GM12874 (cell line): Measurements from ENCODE around the gene CTNNA1.

ENCODE experiments used
- TF ChIP-seq, protein P1 (sequence below): IDR thresholded peaks from 2 replicates; pipeline ENCODE4 v1.5.1; 2011; ENCODE audit warnings: low read depth, mild to moderate bottlenecking, control low read depth, low read length, moderate library complexity; ENCODE audit not compliant: insufficient read depth

The CTNNA1 gene

DNA sequence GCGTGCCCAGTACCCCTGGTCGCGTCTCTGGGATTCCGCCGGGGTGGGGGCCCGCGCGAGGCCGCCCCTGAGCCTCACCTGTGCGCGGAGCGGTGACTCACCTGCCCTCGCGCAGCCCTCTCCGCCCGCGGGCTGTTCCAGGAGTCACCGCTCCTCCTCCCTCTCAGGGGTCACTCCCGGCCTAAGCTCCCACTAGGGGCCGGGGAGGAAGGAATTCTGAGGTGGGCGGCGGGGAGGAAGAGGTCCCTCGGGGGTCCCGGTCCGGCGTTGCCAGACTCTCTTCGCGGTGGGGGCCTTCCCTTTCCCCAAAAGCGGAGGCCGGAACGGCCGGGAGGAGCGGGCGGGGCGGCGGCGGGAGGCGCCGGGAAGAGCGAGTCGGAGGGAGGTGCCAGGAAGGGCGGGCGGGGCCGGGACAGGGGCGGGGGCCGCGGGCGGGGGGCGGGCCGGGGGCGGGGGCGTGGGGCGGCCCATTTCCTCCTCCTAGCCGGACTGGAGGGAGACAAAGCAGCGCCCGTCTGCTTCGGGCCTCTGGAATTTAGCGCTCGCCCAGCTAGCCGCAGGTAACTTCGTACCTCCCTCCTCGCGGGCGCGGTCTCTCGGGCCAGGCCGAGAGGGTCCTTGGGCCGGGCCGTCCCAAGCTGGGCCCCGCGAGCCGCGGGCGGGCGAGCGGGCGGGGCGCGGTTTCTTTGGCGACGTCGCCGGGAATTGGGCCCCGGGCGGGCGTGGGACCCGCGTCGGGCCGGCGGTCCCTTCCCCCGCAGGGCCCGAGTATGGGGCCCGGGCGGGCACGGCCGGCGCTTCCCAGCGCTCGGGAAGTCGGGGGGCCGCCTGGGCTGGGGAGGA is at the start of gene CTNNA1:
TSS of gene CTNNA1 (plus strand) at position 475 of the 843 bp plus-strand sequence. CDS start 28,500 bp downstream, outside the sequence.
- TF ChIP-seq, protein P1, sequence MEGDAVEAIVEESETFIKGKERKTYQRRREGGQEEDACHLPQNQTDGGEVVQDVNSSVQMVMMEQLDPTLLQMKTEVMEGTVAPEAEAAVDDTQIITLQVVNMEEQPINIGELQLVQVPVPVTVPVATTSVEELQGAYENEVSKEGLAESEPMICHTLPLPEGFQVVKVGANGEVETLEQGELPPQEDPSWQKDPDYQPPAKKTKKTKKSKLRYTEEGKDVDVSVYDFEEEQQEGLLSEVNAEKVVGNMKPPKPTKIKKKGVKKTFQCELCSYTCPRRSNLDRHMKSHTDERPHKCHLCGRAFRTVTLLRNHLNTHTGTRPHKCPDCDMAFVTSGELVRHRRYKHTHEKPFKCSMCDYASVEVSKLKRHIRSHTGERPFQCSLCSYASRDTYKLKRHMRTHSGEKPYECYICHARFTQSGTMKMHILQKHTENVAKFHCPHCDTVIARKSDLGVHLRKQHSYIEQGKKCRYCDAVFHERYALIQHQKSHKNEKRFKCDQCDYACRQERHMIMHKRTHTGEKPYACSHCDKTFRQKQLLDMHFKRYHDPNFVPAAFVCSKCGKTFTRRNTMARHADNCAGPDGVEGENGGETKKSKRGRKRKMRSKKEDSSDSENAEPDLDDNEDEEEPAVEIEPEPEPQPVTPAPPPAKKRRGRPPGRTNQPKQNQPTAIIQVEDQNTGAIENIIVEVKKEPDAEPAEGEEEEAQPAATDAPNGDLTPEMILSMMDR: no peak

DNA sequence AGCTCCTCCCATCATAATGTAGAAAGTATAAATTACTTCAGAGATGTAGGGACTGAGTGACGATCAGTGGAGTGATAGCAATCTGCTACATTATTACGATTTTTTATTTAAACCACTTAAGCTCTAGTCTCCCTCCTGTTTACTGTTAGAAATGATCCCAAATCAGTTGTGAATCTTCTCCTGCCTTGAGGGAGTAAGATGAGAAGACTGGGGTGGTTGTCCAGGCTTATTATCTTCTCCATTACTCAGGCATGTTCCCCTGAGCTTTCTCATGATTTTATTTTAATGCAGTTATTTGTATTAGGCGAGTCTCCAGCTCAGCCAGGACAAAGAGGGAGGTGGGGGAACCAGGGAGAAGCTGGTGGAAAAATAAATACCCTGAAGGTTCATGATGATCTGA is 48.2 kb upstream of the CTNNA1 start:
- TF ChIP-seq, protein P1: no peak

- TF ChIP-seq, protein P1: no peak
These were observed 47.7 kb upstream of the CTNNA1 start for GRCh38 chr5:138705567-138705966.

DNA sequence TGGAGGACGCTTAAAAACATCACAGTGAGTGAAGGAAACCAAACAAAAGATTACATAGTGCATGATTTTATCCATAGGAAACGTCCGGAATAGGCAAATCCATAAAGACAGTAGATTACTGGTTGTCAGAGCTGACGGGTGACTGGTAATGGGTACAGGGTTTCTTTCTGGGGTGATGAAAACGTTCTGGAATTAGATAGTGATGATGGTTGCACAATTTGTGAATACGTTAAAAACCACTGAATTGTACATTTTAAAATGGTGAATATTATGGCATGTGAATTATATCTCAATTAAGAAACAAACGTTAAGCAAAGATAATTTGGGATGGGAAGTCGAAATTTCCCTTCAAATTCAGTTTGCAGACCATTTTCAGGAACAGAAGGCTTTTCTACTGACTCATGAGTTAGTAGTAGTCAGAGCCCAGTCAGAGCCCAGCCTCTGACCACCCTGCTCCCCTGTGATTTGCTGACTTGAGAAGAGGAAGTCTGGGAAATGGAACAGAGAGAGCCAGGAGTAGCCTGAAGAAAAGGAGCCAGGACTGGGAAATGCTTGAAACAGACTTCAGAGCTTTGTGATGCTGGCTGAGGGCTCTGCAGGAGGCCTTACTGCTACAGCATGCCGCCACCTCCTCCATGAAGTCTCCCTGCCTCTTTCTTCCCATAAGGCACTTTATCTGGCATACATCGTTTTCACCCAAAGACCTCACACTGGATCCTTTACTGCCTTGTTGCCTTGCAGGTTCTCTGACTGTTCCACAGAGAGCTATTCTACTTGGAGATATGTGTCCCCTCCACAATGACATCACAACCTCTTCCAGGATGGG is 46.4 kb upstream of the CTNNA1 start:
- TF ChIP-seq, protein P1: no peak

GRCh38 chr5:138708791-138709190 is 44.4 kb upstream of the CTNNA1 start:
- TF ChIP-seq, protein P1: no peak

GRCh38 chr5:138709202-138709601 is 44.0 kb upstream of the CTNNA1 start:
- TF ChIP-seq, protein P1: no peak

DNA sequence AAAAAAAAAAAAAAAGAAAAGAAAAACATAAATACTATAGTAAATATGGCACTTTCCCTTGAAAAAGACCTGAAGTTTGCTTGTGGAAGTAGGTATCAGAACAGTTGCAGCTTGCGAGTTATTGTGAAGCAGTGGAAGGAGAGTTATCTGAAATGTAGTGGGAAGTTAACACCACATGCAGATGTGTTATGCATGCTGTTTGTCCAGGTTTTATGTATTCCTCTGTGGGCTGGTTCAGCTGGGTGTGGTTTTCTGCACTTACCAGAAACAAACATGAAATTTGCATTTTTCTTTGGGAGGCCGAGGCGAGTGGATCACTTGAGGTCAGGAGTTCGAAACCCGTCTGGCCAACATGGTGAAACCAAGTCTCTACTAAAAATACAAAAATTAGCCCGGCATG is 42.1 kb upstream of the CTNNA1 start:
- TF ChIP-seq, protein P1: no peak
